Esophagus squamous epithelium (tissue), 5 donors: Measurements from ENCODE around the gene LAD1. TPM values are rescaled to one million over a fixed set of nuclear protein-coding genes. Genes with fewer than 3 reads are reported as not detected.

Experiments used
- DNase-seq: peaks from one replicate; lab custom pipeline; 2025; lab: John Stamatoyannopoulos, UW
- H3K27ac ChIP-seq, 4 donors: fragments of 200-600 bp; sonication (generic); one replicate each; pipeline ENCODE4 v1.5.1; 2016 to 2019; ENCODE audit warnings: mild to moderate bottlenecking in 1 of 4
- H3K27me3 ChIP-seq, 4 donors: fragments of 200-600 bp; sonication (generic); 1 replicate in 3 of 4; 2 replicates in 1 of 4; pipeline versions ENCODE4 v1.5.1 to v1.6.0; 2017 to 2021; ENCODE audit warnings: antibody characterized with exemption in 1 of 4
- H3K36me3 ChIP-seq, 3 donors: fragments of 200-600 bp; sonication (generic); one replicate each; pipeline ENCODE4 v1.5.1; 2016 to 2019
- H3K4me1 ChIP-seq, 3 donors: fragments of 200-600 bp; sonication (generic); one replicate each; pipeline ENCODE4 v1.5.1; 2017 to 2019
- H3K4me3 ChIP-seq, 4 donors: fragments of 200-600 bp; sonication (generic); 1 replicate in 3 of 4; 2 replicates in 1 of 4; pipeline ENCODE4 v1.5.1; 2016 to 2019; ENCODE audit warnings: mild to moderate bottlenecking in 2 of 4, moderate library complexity in 1 of 4
- H3K9me3 ChIP-seq, 3 donors: fragments of 200-600 bp; sonication (generic); one replicate each; pipeline ENCODE4 v1.5.1; 2016 to 2019
- CTCF ChIP-seq, 6 experiments: fragments of 450-650 bp in 4 of 6; fragments of 200-600 bp in 2 of 6; sonication (generic) in 2 of 6; IDR thresholded peaks; one replicate each; pipeline ENCODE4 v1.5.1; 2016 to 2019; ENCODE audit warnings: antibody characterized with exemption in 6 of 6, mild to moderate bottlenecking in 4 of 6, moderate library complexity in 4 of 6
- POLR2A ChIP-seq, 4 donors: fragments of 450-650 bp; IDR thresholded peaks; one replicate each; pipeline ENCODE4 v1.6.1; 2017; ENCODE audit warnings: antibody characterized with exemption in 4 of 4, mild to moderate bottlenecking in 4 of 4, moderate library complexity in 3 of 4
- WGBS, 2 donors: methylation state at CpG; one replicate each; pipeline ENCODE4 v1.1.5; 2018; 5-methylcytosine and 5-hydroxymethylcytosine counted together
- intact Hi-C: fragments of 100-400 bp; cut with DNase I; formaldehyde crosslinking; loops from one replicate; pipeline ENCODE4 v1.15.0; 2022
- total RNA-seq, 4 donors: library from RNA; depleted of rRNA; stranded (reverse); fragments of >200 nt; gene quantifications; one replicate each; pipeline ENCODE4 v1.1.0, GENCODE V29; 2016
- donor health status: DM: yes; HTN: yes; CAD: no.

The LAD1 gene
- total RNA-seq, 4 donors from 2014 or later, result 242 to 377 (median 320) TPM

GRCh38 chr1:201348211-201348566 is 50.9 kb downstream of the LAD1 start:
- H3K4me3 ChIP-seq, result no peak overlapping the region
- no peaks in the 10 kb centered on the region for H3K36me3 ChIP-seq
- H3K4me1 ChIP-seq, result peaks cover 22 to 73% (median 32%) of the 10 kb centered on the region in 3 donors
- peak overlapping the region in 2 of 4 donors; percentile 85 to 87 for H3K27ac ChIP-seq
- intact Hi-C loops, result loop anchor here (5.0 kb wide), 1 partner anchor 91 kb away; no protein-coding TSS in a partner anchor
- H3K9me3 ChIP-seq, result no peaks in the 10 kb centered on the region
- H3K27me3 ChIP-seq, result peaks cover 0 to 16% (median 0%) of the 10 kb centered on the region in 4 donors
- 13 to 14% methylated on average over 6 of the region's 6 CpGs for WGBS, 2 donors
- DNase-seq, result no peak
- TF ChIP-seq CTCF (IDR thresholded peaks at IDR 0.05) (peak in 5 of 6 experiments; percentile 44 to 78 (median 54)), POLR2A (IDR thresholded peaks at IDR 0.05) (no peak)

- DNase-seq, result no peak
- TF ChIP-seq POLR2A (IDR thresholded peaks at IDR 0.05) (no peak), CTCF (IDR thresholded peaks at IDR 0.05) (no peak)
- H3K27ac ChIP-seq, result peak overlapping the region in 3 of 4 donors; percentile 69 to 87 (median 85)
- intact Hi-C loops, result loop anchor here (5.0 kb wide), 1 partner anchor 90 kb away; no protein-coding TSS in a partner anchor
- WGBS, 2 donors, result 31 to 43% methylated on average over 7 of the region's 7 CpGs
- H3K27me3 ChIP-seq, result peaks cover 0 to 14% (median 0%) of the 10 kb centered on the region in 4 donors
- peaks cover 18 to 67% (median 30%) of the 10 kb centered on the region in 3 donors for H3K4me1 ChIP-seq
- no peaks in the 10 kb centered on the region for H3K36me3 ChIP-seq
- no peaks in the 10 kb centered on the region for H3K9me3 ChIP-seq
- H3K4me3 ChIP-seq, result no peak overlapping the region
Observed at GRCh38 chr1:201347498-201348210, 51.5 kb downstream of the LAD1 start.

GRCh38 chr1:201346987-201347386 is 52.1 kb downstream of the LAD1 start:
- Histone ChIP-seq H3K27me3 (peaks cover 0 to 14% (median 0%) of the 10 kb centered on the region in 4 donors), H3K9me3 (no peaks in the 10 kb centered on the region), H3K4me3 (no peak overlapping the region), H3K36me3 (no peaks in the 10 kb centered on the region), H3K27ac (peak overlapping the region; percentile 44 to 87 (median 77)), H3K4me1 (peaks cover 18 to 66% (median 30%) of the 10 kb centered on the region in 3 donors)
- whole genome bisulfite sequencing, 2 donors, result 17 to 26% methylated on average over 2 of the region's 2 CpGs
- DNase-seq, result no peak
- no peak for TF ChIP-seq POLR2A (IDR thresholded peaks at IDR 0.05)
- intact Hi-C loops, result loop anchor here (5.0 kb wide), 1 partner anchor 90 kb away; no protein-coding TSS in a partner anchor

GRCh38 chr1:201346337-201346939 is 52.7 kb downstream of the LAD1 start:
- Histone ChIP-seq H3K4me1 (peaks cover 18 to 66% (median 30%) of the 10 kb centered on the region in 3 donors), H3K27me3 (peaks cover 0 to 14% (median 0%) of the 10 kb centered on the region in 4 donors), H3K4me3 (no peak overlapping the region), H3K27ac (peak overlapping the region; percentile 62 to 87 (median 77)), H3K9me3 (no peaks in the 10 kb centered on the region), H3K36me3 (no peaks in the 10 kb centered on the region)
- intact Hi-C loops, result loop anchor here (5.0 kb wide), 1 partner anchor 89 kb away; no protein-coding TSS in a partner anchor
- WGBS, 2 donors, result 16 to 35% methylated on average over 2 to 5 of the region's 5 CpGs
- DNase-seq, result no peak
- TF ChIP-seq CTCF (IDR thresholded peaks at IDR 0.05) (peak in 5 of 6 experiments; percentile 59 to 87 (median 72)), POLR2A (IDR thresholded peaks at IDR 0.05) (no peak)

- Histone ChIP-seq H3K27ac (peak overlapping the region; percentile 62 to 87 (median 77)), H3K36me3 (no peaks in the 10 kb centered on the region), H3K4me3 (no peak overlapping the region), H3K4me1 (peaks cover 18 to 55% (median 30%) of the 10 kb centered on the region in 3 donors), H3K9me3 (peaks cover 0 to 3% (median 0%) of the 10 kb centered on the region in 3 donors), H3K27me3 (peaks cover 0 to 14% (median 0%) of the 10 kb centered on the region in 4 donors)
- 50 to 64% methylated on average over 5 of the region's 5 CpGs for WGBS, 2 donors
- DNase-seq, result no peak
- no peak for TF ChIP-seq POLR2A (IDR thresholded peaks at IDR 0.05)
- no peak for TF ChIP-seq CTCF (IDR thresholded peaks at IDR 0.05)
- intact Hi-C loops, result loop anchor here (5.0 kb wide), 1 partner anchor 88 kb away; no protein-coding TSS in a partner anchor
Observed at GRCh38 chr1:201345081-201345355, 54.1 kb downstream of the LAD1 start.
